HepG2 (cell line): ENCODE measurements around the gene OR1I1. TPM values are rescaled to one million over a fixed set of nuclear protein-coding genes. Genes with fewer than 3 reads are reported as not detected.

Experiments
- AGO2 ChIP-seq: fragments of 200-400 bp; formaldehyde crosslinking; optimal IDR thresholded peaks from 2 replicates; pipeline ENCODE3; 2017; ENCODE audit warnings: mild to moderate bottlenecking, low read depth, low read length, moderate library complexity
- ARHGAP35 ChIP-seq: sonication (generic); formaldehyde crosslinking; IDR thresholded peaks from 2 replicates; pipeline ENCODE4 v1.9.0; 2022; ENCODE audit warnings: mild to moderate bottlenecking, inconsistent platforms, moderate library complexity, missing genetic modification reagents, borderline replicate concordance
- EP300 ChIP-seq, 3 experiments: sonication (generic) in 1 of 3; formaldehyde crosslinking in 1 of 3; IDR thresholded peaks; 2 replicates each; pipeline versions ENCODE4 v1.5.1 to v1.6.1; 2011 to 2020; ENCODE audit warnings: low read depth in 2 of 3, low read length in 2 of 3, borderline replicate concordance in 1 of 3, improper control_type of control experiment in 1 of 3, mild to moderate bottlenecking in 1 of 3, missing genetic modification reagents in 1 of 3, moderate library complexity in 1 of 3
- MED13 ChIP-seq: sonication (generic); formaldehyde crosslinking; IDR thresholded peaks from 2 replicates; pipeline ENCODE4 v1.5.0; 2020; ENCODE audit warnings: missing genetic modification reagents
- NR2F1 ChIP-seq, 2 experiments: fragments of 450-650 bp in 1 of 2; formaldehyde crosslinking in 1 of 2; IDR thresholded peaks; 2 replicates each; pipeline versions ENCODE4 v1.5.0 to v1.6.1; 2016 to 2020; ENCODE audit warnings: mild to moderate bottlenecking in 1 of 2, missing compliant biosample characterization in 1 of 2, missing genetic modification reagents in 1 of 2, moderate library complexity in 1 of 2
- PAWR ChIP-seq: sonication (generic); formaldehyde crosslinking; IDR thresholded peaks from 2 replicates; pipeline ENCODE4 v1.4.0; 2020; ENCODE audit warnings: missing genetic modification reagents, mild to moderate bottlenecking, borderline replicate concordance
- ZNF430 ChIP-seq: sonication (generic); formaldehyde crosslinking; IDR thresholded peaks from 2 replicates; pipeline ENCODE4 v1.9.0; 2021; ENCODE audit warnings: mild to moderate bottlenecking, missing genetic modification reagents
- ZNF501 ChIP-seq: sonication (generic); formaldehyde crosslinking; IDR thresholded peaks from 2 replicates; pipeline ENCODE4 v1.5.1; 2020; ENCODE audit warnings: mild to moderate bottlenecking, moderate library complexity, missing genetic modification reagents
- ZNF557 ChIP-seq: sonication (generic); formaldehyde crosslinking; IDR thresholded peaks from 2 replicates; pipeline ENCODE4 v1.4.0; 2020; ENCODE audit warnings: missing genetic modification reagents
- ZNF724P ChIP-seq: sonication (generic); formaldehyde crosslinking; IDR thresholded peaks from 2 replicates; pipeline ENCODE4 v1.8.0; 2022; ENCODE audit warnings: missing genetic modification reagents, borderline replicate concordance
- ZNF766 ChIP-seq: sonication (generic); formaldehyde crosslinking; IDR thresholded peaks from 2 replicates; pipeline ENCODE4 v1.5.0; 2020; ENCODE audit warnings: missing genetic modification reagents, borderline replicate concordance
- ZNF850 ChIP-seq: sonication (generic); formaldehyde crosslinking; conservative IDR thresholded peaks from 2 replicates; pipeline ENCODE4 v1.9.0; 2021; ENCODE audit warnings: mild to moderate bottlenecking, missing genetic modification reagents
- polyA plus RNA-seq, 8 experiments: library from polyadenylated mRNA; depleted of rRNA in 3 of 8; stranded (reverse) in 7 of 8; unstranded in 1 of 8; fragments of >200 nt; fragmentation: Illumina TruSeq in 4 of 8; extraction: Trizol in 4 of 8; gene quantifications; 2 replicates each; pipeline versions ENCODE4 v1.2.1 to v1.2.3, GENCODE V29; 2011 to 2016; ENCODE audit warnings: low read depth in 4 of 8, missing spikeins in 1 of 8, mixed read lengths in 1 of 8; ENCODE audit not compliant: insufficient read depth in 1 of 8
- total RNA-seq, 5 experiments: library from RNA; depleted of rRNA; stranded (reverse); fragments of >200 nt; fragmentation: Illumina TruSeq; extraction: Trizol; gene quantifications; 2 replicates each; pipeline ENCODE4 v1.2.3, GENCODE V29; 2016; ENCODE audit warnings: low read depth in 1 of 5
- TF ChIP-seq, protein P1 (sequence below): sonication (generic); formaldehyde crosslinking; IDR thresholded peaks from 2 replicates; pipeline ENCODE4 v1.4.0; 2020; ENCODE audit warnings: missing genetic modification reagents, borderline replicate concordance
- TF ChIP-seq, protein P2 (sequence below): sonication (generic); formaldehyde crosslinking; conservative IDR thresholded peaks from 2 replicates; pipeline ENCODE4 v1.8.0; 2022; ENCODE audit warnings: mild to moderate bottlenecking, moderate library complexity, missing genetic modification reagents
- TF ChIP-seq, protein P3 (sequence below): sonication (generic); formaldehyde crosslinking; IDR thresholded peaks from 2 replicates; pipeline ENCODE4 v1.8.0; 2022; ENCODE audit warnings: missing genetic modification reagents, mild to moderate bottlenecking, inconsistent platforms, borderline replicate concordance
- TF ChIP-seq, protein P4 (sequence below): IDR thresholded peaks from 2 replicates; pipeline ENCODE4 v1.6.1; 2016; ENCODE audit warnings: mild to moderate bottlenecking

Gene OR1I1
- total and polyA plus RNA-seq, 2 of the 13 experiments (the other 11 are each of a cell fraction or from before 2014, with no cell fraction given), result not detected

DNA sequence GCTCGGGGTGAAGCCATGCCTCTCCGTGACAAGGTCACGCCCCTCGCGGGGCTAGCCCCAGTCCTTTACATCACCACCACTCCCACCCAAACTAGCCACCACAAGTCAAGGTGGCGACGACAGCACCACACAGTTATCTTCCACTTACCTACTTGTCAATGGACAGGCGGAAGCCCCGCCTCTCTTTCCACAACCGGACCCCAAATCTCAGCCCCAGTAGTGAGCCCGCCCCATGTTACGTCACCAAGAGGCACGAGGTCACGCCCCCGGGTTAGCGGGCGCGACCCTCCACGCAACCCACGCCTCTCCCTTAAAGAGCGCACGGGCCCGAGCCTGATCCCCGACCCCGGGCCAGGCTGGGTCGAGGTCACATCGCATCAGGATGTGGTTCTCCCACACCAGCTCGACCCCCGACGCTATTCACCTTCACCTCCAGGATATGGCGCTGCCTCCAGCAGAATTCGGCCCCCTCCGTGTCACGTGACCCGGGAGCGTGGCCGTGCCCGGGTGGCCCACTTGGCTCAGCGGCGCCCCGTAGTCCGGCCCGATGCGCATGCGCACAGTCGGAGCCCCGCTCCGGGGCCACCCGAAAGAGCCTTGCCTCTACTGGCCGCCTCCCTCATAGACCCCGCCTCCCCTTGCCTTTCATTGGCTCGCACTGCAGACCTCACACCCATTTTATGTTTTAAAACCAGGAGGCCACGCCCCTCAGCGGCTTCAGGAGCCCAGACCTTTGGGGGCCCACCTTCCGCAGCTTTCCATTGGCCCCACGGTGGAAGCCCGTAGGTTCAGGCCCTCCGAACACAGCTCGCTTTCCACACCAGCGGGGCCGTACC is 43.4 kb downstream of the OR1I1 start (continued):
- TF ChIP-seq, protein P1, sequence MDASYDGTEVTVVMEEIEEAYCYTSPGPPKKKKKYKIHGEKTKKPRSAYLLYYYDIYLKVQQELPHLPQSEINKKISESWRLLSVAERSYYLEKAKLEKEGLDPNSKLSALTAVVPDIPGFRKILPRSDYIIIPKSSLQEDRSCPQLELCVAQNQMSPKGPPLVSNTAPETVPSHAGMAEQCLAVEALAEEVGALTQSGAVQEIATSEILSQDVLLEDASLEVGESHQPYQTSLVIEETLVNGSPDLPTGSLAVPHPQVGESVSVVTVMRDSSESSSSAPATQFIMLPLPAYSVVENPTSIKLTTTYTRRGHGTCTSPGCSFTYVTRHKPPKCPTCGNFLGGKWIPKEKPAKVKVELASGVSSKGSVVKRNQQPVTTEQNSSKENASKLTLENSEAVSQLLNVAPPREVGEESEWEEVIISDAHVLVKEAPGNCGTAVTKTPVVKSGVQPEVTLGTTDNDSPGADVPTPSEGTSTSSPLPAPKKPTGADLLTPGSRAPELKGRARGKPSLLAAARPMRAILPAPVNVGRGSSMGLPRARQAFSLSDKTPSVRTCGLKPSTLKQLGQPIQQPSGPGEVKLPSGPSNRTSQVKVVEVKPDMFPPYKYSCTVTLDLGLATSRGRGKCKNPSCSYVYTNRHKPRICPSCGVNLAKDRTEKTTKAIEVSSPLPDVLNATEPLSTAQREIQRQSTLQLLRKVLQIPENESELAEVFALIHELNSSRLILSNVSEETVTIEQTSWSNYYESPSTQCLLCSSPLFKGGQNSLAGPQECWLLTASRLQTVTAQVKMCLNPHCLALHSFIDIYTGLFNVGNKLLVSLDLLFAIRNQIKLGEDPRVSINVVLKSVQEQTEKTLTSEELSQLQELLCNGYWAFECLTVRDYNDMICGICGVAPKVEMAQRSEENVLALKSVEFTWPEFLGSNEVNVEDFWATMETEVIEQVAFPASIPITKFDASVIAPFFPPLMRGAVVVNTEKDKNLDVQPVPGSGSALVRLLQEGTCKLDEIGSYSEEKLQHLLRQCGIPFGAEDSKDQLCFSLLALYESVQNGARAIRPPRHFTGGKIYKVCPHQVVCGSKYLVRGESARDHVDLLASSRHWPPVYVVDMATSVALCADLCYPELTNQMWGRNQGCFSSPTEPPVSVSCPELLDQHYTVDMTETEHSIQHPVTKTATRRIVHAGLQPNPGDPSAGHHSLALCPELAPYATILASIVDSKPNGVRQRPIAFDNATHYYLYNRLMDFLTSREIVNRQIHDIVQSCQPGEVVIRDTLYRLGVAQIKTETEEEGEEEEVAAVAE (CRISPR knock-in tag), result peak; percentile 98
- TF ChIP-seq, protein P2, sequence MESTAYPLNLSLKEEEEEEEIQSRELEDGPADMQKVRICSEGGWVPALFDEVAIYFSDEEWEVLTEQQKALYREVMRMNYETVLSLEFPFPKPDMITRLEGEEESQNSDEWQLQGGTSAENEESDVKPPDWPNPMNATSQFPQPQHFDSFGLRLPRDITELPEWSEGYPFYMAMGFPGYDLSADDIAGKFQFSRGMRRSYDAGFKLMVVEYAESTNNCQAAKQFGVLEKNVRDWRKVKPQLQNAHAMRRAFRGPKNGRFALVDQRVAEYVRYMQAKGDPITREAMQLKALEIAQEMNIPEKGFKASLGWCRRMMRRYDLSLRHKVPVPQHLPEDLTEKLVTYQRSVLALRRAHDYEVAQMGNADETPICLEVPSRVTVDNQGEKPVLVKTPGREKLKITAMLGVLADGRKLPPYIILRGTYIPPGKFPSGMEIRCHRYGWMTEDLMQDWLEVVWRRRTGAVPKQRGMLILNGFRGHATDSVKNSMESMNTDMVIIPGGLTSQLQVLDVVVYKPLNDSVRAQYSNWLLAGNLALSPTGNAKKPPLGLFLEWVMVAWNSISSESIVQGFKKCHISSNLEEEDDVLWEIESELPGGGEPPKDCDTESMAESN (CRISPR knock-in tag), result peak; percentile 41; the same call in 1 of the 2 replicates
- TF ChIP-seq MED13 (CRISPR knock-in tag), result 0 out of 2 replicates have a peak, but pooled peaks have one; percentile 34
- TF ChIP-seq NR2F1 (CRISPR knock-in tag; IDR thresholded peaks at IDR 0.05), result peak; percentile 47 to 92
- peak; percentile 82; the same call in 1 of the 2 replicates for TF ChIP-seq ZNF766 (CRISPR knock-in tag)
- no peak for TF ChIP-seq EP300 (IDR thresholded peaks at IDR 0.05; ENCODE audit: low read depth in 2 of 2, low read length in 2 of 2)
- TF ChIP-seq EP300 (CRISPR knock-in tag; IDR thresholded peaks at IDR 0.05; ENCODE audit: borderline replicate concordance), result no peak
- TF ChIP-seq ZNF850 (CRISPR knock-in tag), result 0 out of 2 replicates have a peak, but pooled peaks have one; percentile 69
- no peak for TF ChIP-seq ARHGAP35
- TF ChIP-seq ZNF557, result 0 out of 2 replicates have a peak, but pooled peaks have one; percentile 90
- TF ChIP-seq PAWR (CRISPR knock-in tag), result no peak
- TF ChIP-seq, protein P3, sequence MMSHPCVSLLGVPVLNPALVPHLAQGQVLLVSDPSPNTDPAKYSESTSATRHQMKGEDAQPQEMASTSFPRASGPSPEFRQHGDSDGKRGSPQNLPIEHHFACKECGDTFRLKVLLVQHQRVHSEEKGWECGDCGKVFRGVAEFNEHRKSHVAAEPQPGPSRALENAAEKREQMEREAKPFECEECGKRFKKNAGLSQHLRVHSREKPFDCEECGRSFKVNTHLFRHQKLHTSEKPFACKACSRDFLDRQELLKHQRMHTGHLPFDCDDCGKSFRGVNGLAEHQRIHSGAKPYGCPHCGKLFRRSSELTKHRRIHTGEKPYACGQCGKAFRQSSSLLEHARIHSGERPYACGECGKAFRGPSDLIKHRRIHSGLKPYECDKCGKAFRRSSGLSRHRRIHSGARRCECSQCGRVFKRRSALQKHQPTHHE (CRISPR knock-in tag), result peak; percentile 59; the same call in 1 of the 2 replicates
- TF ChIP-seq ZNF501, result peak; percentile 68
- TF ChIP-seq, protein P4, sequence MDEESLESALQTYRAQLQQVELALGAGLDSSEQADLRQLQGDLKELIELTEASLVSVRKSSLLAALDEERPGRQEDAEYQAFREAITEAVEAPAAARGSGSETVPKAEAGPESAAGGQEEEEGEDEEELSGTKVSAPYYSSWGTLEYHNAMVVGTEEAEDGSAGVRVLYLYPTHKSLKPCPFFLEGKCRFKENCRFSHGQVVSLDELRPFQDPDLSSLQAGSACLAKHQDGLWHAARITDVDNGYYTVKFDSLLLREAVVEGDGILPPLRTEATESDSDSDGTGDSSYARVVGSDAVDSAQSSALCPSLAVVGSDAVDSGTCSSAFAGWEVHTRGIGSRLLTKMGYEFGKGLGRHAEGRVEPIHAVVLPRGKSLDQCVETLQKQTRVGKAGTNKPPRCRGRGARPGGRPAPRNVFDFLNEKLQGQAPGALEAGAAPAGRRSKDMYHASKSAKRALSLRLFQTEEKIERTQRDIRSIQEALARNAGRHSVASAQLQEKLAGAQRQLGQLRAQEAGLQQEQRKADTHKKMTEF (CRISPR knock-in tag), result peak; percentile 84
- peak; percentile 62; the same call in 1 of the 2 replicates for TF ChIP-seq ZNF430 (CRISPR knock-in tag)
- peak; percentile 24 for TF ChIP-seq AGO2
- TF ChIP-seq ZNF724P (CRISPR knock-in tag), result 0 out of 2 replicates have a peak, but pooled peaks have one; percentile 21
